Esophagus mucosa (tissue), 1 donor: ENCODE measurements around the gene IFITM2. TPM values are rescaled to one million over a fixed set of nuclear protein-coding genes. Genes with fewer than 3 reads are reported as not detected.

ENCODE experiments used
- ATAC-seq: fragments of 200-7000 bp; cut with Tn5 transposase; one replicate; pipeline ENCODE4 v1.9.1; 2020
- total RNA-seq: library from RNA; stranded (reverse); gene quantifications from one replicate; pipeline ENCODE4 v1.2.4, GENCODE V29; 2023
- donor health status: DM: yes; HTN: yes; CAD: no.

The IFITM2 gene
- total RNA-seq, 1 donor from 2014 or later = 94.0 TPM

- ATAC-seq = no peak
Measured at GRCh38 chr11:293271-293851, 14.3 kb upstream of the IFITM2 start.

- no peak for ATAC-seq
Measured at GRCh38 chr11:293852-294661, 13.6 kb upstream of the IFITM2 start.

DNA sequence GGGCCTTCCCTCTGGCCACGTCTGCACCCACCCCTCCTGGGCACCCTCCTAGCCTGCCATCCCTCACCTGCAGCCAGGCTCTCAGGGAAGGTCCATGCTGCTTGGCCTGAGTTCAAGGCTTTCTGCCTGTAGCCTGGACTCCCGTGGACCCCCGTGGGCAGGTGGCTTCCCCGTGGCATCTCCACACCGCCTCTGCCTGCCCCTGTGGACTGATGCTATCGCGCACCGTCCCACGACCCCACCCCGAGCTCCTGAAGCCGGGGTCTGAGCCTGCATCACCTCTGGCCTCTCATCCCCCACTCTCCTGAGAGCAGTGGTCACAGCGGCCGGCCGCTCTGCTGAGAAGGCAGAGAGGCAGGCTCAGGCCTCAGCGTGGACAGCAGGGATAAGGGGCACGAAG lies 12.8 kb upstream of the IFITM2 start:
- no peak for ATAC-seq

GRCh38 chr11:295351-296170 lies 12.1 kb upstream of the IFITM2 start:
- ATAC-seq = no peak

DNA sequence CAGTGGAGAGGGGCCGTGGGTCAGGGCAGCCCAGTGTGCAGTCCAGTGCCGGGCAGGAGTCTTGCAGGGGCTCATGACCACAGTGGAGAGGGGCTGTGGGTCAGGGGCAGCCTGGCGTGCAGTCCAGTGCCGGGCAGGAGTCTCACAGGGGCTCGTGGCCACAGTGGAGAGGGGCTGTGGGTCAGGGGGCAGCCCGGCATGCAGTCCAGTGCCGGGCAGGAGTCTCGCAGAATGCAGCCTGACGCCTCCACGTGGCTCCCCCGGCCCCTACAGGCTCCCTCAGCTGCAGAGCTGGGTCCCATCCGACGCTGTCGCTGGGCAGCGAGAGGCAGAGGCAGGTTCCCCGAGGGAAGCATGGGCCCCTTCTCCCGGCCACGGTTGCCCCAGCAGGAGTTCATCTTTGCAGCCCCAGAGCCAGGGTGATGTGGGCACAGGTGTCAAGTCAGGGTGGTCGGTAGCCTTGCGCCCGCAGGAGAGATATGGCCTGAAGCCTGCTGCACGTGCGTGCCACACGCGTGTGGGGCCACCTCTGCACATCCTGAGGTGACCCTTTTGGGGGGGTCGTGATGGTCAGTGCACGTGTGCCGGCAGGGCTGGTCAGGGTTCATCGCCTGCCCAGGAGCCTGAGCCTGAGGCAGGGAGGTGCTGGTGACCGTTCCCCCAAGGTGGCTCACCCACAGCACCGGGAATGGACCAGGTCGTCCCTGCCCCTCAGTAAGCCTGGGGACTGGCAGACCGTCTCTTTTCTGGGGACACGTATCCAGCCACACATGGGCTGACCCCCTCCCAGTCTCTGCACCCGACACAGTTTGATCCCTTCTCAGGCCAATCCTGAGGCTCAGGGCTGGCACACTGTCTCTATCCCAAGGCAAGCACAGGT lies 11.2 kb upstream of the IFITM2 start:
- no peak for ATAC-seq

DNA sequence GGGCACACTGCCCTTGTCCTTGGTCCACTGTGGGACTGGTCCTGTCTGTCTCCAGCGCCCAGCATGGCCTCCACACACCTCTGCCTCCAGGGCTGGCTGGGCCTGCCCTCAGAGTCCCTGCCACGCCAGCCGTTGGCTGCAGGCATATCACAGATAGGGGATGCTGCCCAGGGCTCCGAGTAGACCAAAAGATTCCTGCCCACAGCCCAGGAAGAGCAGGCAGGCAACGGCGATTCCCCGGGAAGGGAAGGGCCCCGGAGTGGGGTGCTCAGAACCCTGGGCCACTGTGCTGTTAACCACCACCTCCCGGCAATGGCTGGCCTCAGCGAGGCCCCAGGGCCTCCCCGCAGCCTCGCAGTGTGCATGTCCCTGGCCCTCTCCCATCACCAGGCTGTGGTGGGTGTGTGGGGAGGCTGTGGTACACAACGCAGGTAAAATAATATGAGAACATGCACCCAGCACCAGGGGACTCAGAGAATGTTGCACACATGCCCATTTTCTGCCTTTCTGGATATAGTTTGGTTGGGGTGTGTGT lies 10.5 kb upstream of the IFITM2 start:
- ATAC-seq = no peak

- ATAC-seq = no peak
Measured at GRCh38 chr11:297586-298405, 9.8 kb upstream of the IFITM2 start.

DNA sequence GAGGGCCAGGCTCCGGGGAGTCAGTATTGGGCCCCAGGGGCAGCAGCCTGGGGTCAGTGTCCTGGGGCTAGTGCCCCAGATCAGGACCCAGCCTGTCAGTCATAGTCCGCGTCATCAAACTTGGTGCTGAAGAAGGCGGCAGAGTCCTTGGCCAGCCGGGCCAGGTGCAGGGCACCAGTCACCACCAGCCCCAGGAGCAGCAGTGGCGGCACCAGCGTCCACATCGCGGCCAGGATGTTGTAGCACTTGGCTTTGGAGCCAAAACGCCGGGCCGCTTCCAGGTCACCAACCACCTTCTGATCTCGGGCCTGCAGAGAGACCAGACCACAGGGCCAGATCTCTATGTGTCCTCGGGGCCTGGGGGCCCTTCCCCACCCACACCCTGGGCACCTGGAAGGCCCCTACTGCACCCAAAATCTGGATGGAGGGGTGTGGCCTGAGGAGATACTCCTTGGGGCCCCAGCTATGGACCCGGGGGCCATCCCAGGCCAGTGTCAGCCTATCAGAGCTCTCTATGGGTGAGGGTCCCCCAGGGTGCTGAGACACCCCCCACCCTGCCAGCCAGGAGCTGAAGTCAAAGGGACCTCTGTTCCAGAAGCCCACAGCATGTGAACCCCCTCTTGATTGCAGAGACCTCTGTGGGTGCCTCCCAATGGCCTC lies 9.1 kb upstream of the IFITM2 start:
- no peak for ATAC-seq

- ATAC-seq = no peak
Measured at GRCh38 chr11:299081-299891, 8.3 kb upstream of the IFITM2 start, which contains the start of gene IFITM5. IFITM5 (minus strand) TSS chr11:299526; CDS start chr11:299490, 36 bp downstream.

GRCh38 chr11:299951-300735 lies 7.5 kb upstream of the IFITM2 start:
- ATAC-seq = no peak

DNA sequence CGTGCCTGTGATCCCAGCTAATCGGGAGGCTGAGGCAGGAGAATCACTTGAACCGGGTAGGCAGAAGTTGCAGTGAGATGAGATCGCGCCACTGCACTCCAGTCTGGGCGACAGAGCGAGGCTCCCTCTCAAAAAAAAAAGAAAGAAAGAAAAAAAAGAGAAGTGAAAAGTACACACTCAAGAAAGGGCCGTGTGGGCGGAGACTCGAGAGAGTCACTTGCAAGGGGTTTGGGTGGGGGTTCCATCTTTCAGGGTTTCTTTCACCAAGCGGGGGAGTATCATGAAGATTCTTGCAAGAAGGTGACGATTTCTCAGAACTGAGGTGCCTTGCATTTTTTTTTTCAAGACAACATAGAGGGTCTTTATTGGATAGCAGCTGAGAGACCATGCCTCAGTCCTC lies 4.3 kb upstream of the IFITM2 start:
- no peak for ATAC-seq

- no peak for ATAC-seq
Measured at GRCh38 chr11:304061-304506, 3.5 kb upstream of the IFITM2 start.

DNA sequence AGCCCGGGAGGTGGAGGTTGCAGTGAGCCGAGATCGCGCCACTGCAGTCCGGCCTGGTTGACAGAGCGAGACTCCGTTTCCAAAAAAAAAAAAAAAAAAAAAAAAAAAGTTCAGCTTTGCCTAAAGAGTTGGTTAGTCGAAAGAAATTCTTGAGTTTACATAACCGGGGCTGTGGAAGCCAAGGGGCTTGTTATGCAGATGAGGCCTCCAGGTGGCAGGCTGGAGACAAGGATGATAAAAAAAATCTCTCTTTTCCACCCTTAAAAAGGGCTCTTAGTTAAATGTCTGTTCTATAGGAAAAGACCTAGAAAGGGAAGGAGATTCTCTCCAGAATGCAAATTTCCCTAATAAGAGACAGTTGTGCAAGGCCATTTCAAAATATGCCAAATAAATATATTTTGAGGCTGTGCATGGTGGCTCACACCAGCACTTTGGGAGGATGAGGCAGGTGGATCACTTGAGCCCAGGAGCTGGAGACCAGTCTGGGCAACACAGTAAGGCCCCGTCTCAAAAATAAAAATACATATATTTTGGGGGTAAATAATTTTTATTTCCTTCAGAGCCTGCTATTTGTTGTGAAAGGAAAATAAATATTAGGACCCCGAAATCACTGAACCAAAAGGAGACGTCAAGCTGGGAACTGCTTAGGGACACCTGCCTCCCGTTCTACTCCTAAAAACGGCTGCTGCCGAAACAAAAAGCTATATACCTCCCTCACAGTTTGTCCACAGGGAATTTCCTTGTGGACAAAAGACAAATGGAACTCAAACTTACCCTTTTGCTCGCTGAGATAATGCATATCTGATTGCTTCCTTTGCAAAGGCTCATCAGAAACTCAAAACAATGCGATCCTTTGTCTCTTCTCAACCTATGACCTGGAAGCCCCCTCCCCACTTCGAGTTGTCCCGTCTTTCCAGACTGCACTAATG lies 2.4 kb upstream of the IFITM2 start:
- no peak for ATAC-seq

DNA sequence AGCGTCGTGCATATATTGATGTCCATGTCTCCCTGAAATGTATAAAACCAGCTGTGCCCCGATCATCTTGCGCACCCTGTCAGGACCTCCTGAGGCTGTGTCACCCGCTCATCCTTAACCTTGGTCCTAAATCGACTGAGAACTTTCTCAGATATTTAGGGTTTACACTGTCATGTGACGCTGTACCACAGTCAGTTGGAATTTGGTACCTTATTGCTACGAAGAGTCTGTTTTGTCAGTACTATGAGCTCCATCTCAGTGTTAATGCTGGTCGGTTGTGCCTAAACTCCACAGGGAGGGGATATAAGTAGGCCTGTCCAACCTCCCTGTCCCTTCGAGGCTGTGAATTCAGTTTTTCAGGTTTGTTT lies 1.8 kb upstream of the IFITM2 start:
- ATAC-seq = no peak

- no peak for ATAC-seq
Measured at GRCh38 chr11:306645-307371, 808 bp upstream of the IFITM2 start.

DNA sequence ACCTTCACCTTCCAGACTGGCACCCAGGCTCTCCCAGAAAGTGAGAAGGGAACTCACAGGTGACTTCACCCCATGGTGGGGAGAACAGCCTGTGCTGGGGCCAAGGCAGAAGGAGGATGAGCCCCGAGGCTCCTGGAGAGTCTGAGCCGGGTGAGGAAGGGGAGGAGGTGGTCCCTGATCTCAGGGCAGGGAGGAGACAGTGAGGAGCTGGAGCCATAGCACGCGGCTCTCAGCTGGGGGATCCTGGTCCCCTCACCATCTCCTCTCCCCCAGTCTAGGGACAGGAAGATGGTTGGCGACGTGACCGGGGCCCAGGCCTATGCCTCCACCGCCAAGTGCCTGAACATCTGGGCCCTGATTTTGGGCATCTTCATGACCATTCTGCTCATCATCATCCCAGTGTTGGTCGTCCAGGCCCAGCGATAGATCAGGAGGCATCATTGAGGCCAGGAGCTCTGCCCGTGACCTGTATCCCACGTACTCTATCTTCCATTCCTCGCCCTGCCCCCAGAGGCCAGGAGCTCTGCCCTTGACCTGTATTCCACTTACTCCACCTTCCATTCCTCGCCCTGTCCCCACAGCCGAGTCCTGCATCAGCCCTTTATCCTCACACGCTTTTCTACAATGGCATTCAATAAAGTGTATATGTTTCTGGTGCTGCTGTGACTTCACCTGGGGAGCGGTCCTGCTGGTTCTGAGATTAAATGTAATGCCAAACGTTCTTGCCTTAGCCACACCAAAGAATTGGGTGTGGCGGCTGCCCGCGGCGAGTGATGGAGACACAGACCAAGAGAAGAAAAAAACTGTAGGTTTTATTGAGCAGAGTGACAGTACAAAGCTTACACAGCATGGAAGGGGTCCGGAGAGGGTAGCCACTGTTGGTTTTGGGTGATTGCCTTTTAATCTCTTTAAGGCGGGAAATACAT lies 1.4 kb downstream of the IFITM2 start:
- ATAC-seq = peak; percentile 56
